CD4-positive, alpha-beta T cell treated with Interleukin-10 for 1 hour (primary cell): ENCODE data around the gene SERPINE1.
A peak's percentile ranks its signal among the peaks of the same experiment; 100 is the strongest.
"Not testable (repeated sequence)": the region's sequence is repeated elsewhere in the genome, so short reads cannot be mapped to it uniquely, and the experiment has no call there.

Source experiments
- DNase-seq: peaks from one replicate; pipeline ENCODE4 v3.0.0-alpha.2; 2020

Gene SERPINE1

DNA sequence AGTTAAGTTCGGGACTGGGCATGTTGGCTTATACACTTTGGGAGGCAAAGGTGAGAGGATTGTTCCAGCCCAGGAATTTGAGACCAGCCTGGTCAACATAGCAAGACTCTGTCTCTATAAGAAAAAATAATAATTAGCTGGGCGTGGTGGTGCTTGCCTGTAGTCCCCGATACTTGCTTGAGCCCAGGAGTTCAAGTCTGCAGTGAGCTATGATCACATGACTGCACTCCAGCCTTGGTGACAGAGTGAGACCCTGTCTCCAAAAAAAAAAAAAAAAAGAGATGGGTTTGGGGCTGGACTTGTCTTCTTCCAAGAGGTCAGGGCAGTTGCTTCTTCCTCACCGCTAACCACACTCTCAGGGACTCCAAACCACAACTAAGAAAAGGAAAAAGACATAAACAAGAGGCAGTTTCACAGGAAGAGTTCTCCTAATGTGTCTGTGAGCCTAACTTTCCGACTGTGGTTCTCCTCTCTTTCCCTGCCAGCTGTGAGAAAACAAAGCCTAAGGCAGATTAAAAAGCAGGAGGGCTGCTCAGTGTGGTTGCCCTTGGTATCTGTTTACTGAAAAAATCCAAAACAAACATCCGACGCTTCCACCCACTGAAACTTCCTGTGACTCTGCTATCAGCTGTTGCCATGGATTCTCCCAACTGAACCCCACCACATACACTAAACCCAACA, 2.4 kb upstream of the SERPINE1 start:
- DNase-seq, result no peak

DNA sequence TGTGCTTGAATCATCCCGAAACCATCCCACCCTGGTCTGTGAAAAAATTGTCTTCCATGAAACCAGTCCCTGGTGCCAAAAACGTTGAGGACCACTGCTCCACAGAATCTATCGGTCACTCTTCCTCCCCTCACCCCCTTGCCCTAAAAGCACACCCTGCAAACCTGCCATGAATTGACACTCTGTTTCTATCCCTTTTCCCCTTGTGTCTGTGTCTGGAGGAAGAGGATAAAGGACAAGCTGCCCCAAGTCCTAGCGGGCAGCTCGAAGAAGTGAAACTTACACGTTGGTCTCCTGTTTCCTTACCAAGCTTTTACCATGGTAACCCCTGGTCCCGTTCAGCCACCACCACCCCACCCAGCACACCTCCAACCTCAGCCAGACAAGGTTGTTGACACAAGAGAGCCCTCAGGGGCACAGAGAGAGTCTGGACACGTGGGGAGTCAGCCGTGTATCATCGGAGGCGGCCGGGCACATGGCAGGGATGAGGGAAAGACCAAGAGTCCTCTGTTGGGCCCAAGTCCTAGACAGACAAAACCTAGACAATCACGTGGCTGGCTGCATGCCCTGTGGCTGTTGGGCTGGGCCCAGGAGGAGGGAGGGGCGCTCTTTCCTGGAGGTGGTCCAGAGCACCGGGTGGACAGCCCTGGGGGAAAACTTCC, 784 bp upstream of the SERPINE1 start:
- DNase-seq, result no peak

DNA sequence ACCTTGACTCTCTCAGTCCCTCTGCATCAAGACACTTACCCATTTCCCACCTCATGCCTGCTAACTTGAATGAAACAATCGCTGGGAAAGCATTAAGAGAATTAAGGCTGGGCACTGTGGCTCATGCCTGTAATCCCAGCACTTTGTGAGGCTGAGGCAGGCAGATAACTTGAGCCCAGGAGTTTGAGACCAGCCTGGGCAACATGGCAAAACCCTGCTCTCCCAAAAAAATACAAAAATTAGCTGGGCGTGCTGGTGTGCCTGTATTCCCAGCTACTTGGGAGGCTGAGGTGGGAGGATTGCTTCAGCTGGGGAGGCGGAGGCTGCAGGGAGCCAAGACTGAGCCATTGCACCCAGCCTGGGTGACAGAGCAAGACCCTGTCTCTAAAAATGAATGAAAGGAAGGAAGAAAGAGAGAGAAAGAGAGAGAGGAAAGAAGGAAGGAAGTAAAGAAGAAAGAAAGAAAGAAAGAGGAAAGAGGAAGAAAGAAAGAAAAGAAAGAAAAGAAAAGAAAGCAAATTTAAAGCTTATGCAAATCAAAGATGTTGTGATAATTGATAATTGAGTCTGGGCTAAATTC, 646 bp downstream of the SERPINE1 start:
- DNase-seq, result no peak

DNA sequence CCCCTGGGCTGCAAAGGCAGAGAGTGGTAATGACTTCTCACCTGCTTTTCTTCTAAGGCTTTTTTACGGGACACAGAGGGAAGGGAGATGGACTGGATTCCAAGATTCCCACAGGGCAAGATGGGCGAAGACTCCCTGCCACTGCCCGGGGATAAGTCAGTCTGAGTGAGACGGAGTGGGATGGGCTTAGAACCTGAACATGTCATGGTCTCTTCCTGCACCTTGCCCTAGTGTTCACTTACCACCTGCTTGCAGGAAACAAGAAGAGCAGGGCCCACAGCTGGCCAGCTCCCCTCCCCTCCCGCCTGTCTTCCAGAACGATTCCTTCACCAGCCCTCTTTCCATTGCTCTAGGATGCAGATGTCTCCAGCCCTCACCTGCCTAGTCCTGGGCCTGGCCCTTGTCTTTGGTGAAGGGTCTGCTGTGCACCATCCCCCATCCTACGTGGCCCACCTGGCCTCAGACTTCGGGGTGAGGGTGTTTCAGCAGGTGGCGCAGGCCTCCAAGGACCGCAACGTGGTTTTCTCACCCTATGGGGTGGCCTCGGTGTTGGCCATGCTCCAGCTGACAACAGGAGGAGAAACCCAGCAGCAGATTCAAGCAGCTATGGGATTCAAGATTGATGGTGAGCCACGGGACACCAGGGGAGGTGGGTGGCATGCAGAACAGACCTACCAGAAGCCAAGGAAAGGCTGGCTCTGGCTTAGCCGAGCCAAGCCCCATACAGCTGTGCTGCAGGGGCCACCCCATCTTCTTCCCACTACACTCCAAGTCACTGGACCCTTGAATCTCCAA, 1.3 kb downstream of the SERPINE1 start:
- DNase-seq, result no peak

DNA sequence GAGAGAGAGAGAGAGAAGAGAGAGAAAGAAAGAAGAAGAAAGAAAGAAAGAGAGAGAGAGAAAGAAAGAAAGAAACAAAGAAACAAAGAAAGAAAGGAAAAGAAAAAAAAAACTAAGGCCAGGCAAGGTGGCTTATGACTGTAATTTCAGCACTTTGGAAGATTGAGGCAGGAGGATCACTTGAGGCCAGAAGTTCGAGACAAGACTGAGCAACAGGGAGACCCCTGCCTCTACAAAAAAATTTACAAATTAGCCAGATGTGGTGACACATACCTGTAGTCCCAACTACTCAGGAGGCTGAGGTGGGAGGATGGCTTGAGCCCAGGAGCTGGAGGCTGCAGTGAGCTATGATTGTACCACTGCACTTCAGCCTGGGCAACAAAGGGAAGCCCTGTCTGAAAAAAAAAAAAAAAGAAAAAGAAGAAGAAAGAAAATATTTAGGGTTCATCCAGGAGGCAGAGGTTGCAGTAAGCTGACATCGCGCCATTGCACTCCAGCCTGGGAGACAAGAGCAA, 2.8 kb downstream of the SERPINE1 start:
- no peak for DNase-seq

DNA sequence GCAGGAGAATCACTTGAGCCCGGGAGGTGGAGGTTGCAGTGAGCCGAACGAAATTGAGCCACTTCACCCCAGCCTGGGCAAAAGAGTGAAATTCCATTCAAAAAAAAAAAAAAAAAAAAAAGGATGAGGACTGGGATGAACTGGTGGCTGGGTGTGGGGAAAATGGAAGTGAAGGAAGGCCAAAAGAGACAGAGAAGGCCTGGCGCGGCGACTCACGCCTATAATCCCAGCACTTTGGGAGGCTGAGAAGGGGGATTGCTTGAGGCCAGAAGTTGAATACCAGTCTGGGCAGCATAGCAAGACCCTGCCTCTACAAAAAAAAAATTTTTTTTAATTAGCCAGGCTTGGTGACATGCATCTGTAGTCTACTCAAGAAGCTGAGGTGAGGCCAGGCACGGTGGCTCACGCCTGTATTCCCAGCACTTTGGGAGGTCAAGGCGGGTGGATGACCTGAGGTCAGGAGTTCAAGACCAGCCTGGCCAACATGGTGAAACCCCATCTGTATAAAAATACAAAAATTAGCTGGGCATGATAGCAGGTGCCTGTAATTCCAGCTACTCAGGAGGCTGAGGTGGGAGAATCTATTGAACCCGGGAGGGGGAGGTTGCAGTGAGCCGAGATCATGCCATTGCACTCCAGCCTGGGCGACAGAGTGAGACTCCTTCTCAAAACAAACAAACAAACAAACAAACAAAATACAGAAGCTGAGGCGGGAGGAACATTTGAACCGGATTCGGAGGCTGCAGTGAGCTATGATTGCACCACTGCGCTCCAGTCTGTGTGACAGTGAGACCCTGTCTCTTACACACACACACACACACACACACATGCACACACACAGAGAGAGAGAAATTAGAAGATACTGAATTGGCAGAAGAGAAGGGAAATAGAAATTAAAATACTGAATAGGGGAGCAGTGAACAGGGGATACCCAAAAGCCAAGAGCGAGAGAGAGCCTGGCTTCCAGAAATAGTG, 6.0 kb downstream of the SERPINE1 start:
- not testable (repeated sequence) for DNase-seq

DNA sequence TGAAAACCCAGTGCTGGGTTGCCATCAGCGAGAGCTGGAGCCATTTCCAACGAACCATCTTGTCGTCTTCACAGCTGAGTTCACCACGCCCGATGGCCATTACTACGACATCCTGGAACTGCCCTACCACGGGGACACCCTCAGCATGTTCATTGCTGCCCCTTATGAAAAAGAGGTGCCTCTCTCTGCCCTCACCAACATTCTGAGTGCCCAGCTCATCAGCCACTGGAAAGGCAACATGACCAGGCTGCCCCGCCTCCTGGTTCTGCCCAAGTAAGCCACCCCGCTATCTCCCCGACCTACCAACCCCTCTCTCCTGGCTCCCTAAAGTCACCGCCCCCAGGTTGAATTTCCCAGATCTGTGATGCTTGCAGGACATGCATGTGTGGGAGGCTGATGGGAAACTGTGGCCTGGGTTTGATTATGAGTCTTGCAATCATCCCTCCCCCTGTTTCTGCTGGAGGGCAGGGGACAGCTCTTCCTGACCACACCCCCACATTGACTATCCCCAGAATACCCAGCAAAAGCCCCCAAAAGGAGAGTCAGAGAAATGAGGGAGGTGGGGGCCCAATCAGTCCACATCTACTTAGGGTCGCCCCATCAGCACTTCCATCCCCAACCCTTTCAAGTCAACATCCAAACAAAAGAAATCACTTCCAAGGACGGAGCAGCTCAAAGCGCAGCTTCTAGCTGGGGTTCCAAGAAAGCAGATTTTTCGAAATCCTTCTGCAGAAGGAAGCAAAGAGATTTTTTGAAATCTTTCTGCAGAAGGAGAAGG, 6.9 kb downstream of the SERPINE1 start:
- DNase-seq, result no peak

DNA sequence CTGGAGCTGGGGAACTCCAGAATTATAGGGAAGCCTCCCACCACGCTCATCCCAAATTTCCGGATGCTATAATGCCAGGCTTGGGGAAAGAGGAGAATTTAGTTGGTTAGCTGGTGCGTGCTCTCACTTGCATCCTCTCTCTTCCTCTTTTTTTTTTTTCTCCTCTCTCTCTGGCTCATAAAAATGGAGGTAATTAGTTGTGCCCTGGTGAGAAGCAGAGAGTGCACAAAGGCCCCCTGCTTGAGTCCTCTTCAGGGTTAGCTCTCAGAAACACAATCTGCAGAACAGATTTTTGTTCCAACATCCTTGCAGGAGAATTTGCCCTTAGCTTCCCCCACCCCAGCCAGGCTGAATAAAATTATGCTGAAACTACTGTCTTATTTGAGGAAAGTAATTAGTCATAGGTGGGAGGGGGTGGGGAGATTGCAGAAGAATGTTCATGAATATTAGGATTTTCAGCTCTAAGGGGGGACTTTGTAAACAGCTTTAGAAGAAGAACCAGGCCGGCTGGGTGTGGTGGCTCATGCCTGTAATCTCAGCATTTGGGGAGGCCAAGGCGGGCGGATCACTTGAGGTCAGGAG, 7.6 kb downstream of the SERPINE1 start:
- DNase-seq, result no peak

DNA sequence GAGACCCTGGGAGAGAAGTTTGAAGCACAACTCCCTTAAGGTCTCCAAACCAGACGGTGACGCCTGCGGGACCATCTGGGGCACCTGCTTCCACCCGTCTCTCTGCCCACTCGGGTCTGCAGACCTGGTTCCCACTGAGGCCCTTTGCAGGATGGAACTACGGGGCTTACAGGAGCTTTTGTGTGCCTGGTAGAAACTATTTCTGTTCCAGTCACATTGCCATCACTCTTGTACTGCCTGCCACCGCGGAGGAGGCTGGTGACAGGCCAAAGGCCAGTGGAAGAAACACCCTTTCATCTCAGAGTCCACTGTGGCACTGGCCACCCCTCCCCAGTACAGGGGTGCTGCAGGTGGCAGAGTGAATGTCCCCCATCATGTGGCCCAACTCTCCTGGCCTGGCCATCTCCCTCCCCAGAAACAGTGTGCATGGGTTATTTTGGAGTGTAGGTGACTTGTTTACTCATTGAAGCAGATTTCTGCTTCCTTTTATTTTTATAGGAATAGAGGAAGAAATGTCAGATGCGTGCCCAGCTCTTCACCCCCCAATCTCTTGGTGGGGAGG, 10.8 kb downstream of the SERPINE1 start:
- DNase-seq, result no peak

DNA sequence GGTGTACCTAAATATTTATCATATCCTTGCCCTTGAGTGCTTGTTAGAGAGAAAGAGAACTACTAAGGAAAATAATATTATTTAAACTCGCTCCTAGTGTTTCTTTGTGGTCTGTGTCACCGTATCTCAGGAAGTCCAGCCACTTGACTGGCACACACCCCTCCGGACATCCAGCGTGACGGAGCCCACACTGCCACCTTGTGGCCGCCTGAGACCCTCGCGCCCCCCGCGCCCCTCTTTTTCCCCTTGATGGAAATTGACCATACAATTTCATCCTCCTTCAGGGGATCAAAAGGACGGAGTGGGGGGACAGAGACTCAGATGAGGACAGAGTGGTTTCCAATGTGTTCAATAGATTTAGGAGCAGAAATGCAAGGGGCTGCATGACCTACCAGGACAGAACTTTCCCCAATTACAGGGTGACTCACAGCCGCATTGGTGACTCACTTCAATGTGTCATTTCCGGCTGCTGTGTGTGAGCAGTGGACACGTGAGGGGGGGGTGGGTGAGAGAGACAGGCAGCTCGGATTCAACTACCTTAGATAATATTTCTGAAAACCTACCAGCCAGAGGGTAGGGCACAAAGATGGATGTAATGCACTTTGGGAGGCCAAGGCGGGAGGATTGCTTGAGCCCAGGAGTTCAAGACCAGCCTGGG, 11.4 kb downstream of the SERPINE1 start:
- peak; percentile 82 for DNase-seq

DNA sequence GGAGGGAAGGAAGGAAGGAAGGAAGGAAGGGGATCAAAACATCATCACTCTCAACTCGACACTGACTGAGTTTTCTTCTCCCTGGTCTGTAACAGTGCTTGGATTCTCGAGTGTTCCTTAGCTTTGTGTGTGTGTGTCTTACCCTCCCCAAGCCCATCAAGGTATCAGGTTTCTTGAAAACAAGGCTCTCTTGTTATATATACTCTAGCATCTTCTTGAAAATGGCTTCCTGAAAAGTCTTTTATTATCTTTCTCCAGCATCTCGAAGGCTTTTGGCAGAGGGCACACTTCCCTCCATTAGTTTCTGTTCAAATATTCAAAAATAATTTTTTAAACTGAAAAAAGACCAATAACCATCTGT, 13.4 kb downstream of the SERPINE1 start:
- no peak for DNase-seq

DNA sequence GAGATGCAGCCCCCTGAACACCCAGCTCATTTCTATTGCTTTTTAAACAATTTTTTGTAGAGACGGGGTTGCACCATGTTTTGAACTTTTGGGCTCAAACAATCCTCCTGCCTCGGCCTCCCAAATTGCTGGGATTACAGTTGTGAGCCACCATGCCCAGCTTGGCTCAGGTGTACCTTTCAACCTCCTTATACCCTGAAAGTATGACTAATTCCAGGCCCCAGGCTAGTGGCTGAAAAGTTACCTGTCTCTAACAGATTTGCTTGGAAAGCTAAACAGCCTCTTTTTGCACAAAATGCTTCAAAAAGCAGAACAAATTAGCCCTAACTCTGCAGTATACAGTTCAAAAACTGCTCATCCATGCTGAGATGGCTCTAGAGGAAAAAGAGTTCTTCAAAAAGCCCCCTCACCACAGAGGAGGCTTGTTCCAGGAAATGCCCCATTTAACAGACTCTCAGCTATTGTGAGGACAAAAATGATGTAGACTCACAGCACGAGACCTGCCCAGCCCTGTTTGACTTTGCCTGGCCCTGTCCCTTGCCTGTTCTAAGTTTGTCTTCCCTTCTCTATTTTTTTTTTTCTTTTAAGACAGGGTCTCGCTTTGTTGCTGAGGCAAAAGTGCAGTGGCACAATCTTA, 14.0 kb downstream of the SERPINE1 start:
- DNase-seq, result no peak

DNA sequence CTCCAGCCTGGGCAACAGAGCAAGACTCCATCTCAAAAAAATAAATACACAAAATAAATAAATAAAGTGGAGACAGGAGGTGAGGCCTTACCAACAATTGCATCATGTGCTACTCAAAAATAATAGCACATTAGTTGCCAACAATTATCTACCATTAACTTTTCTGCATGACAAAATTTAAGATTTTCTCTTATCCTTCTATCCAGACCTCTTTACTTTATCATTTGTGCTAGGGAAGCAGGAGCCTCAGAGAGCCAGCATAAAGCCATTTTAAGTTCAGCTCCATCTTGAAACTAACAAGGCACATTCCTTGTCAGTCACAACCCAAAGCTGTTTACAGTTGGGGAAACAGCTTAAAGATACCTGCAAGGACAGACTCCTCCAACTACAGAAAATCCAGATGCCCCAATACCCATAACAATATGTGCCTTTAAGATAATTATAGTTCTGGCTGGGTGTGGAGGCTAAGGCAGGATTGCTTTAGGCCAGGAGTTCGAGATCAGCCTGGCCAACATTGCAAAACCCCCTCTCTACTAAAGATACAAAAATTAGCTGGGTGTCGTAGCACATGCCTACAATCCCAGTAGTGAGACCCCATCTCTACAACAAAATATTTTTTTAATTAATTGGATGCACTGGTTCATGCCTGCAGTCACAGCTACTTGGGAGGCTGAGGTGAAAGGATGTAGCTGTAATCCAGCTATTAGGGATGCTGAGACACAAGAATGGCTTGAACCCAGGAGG, 25.2 kb downstream of the SERPINE1 start:
- DNase-seq, result no peak

DNA sequence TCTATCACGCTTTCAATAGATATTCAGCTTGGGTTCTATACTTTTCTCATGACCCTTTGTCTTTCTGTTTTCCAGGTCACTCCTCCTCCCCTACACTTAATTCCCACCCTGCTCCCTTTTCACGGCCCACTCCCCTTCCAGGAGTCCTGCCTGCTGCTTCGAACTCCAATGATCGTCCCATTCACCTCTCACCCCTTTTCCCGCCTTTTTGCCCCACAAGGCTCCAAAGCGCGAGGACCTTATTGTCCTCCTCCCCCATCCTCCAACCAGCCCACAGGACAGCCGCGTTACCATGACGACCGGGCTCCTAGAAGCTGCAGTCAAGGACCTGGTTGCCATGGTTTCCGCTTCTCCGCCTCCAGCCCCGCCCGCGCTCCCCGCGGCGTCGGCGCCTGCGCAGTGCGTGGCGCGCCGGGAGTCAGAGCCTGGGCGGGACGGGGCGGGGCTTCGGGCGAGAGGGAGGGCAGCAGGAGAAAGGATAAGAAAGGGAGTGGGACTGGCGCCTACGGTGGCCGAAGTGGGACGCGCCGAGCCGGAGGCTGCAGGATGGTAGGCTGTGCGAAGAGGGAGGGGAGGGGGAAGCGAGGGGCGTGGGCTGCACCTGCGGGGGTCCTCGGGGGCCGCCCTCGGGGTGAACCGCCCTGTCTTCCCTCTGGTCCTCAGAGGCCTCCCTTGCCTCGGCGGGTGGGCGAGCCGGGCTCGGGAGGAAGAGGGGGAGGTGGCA, 27.2 kb downstream of the SERPINE1 start, which contains the start of gene AP1S1:
Gene AP1S1 (plus strand): TSS at position 508 of the 724 bp plus-strand sequence. CDS start 39 bp downstream, at position 547.
- peak; percentile 96 for DNase-seq

DNA sequence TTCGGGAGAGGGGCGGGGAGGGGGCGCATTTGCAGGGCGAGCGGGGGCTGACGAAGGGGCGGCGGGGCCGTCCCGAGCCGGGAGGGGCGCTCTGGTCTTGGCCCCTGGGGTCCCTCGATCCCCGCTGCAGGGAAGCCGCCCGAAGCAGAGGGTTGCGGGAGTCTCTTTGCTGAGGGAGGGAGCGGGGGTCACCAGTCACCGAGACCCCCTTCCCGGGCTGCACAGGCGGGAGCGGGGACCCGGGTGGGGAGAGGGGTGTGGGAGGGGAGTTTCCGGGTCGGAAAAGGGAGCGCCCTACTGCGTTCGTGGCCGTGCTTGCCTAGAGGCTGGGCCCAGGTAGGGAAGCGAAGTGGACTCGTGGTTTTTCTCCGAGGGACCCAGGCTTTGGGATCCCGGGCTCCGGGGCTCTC, 27.8 kb downstream of the SERPINE1 start:
- DNase-seq, result no peak

DNA sequence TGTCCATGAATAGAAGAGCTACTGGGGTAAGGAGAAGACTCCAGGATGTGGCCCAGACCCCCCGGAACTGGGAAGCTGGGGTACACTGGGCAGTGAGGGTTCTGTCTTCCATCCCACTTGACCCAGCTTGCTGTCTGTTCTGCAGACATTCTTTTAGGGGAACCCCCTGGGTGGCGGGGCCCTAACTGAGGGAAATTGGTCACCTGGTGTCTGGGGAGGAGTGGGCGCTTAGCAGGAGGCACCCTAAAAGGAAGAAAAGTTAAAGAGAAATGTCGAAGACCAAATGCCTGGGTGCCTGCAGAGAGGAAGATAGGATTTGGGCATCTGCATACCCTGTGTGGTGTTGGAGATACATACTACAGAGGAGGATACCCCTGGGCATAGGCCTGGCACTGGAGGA, 28.4 kb downstream of the SERPINE1 start:
- no peak for DNase-seq

DNA sequence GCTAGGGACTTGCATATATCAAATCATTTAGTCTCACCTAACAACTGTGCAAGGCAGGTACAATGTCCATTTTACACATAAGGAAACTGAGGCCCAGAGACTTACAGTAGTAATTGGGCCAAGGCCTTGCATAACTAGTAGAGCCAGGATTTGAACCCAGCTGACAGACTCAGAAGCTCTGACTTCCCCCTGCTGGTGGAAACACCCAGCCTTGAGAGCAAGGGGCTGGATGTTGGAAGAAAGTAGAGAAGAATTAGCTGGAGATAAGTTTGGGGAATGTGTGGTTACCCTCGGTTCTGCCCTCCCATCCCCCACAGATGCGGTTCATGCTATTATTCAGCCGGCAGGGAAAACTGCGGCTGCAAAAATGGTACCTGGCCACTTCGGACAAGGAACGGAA, 29.4 kb downstream of the SERPINE1 start:
- no peak for DNase-seq
